Caco-2 (cell line): ENCODE measurements around the gene DCTN3. TPM values are rescaled to one million over a fixed set of nuclear protein-coding genes. Genes with fewer than 3 reads are reported as not detected.

ENCODE experiments used
- BruUV-seq: library from RNA; stranded (reverse); fragments of 400-500 nt; replicated peaks from 2 replicates; lab custom pipeline; 2021; lab: Mats Ljungman, UMichigan
- CTCF ChIA-PET: fragments of 300-600 bp; sonication (Branson Sonifier 250); formaldehyde crosslinking; loops from one replicate; lab custom pipeline; 2022; ENCODE audit warnings: antibody characterized with exemption; lab: Charles Lee
- POLR2A ChIA-PET: fragments of 300-600 bp; sonication (Branson Sonifier 250); formaldehyde crosslinking; loops from one replicate; lab custom pipeline; 2022; ENCODE audit warnings: antibody characterized with exemption; lab: Charles Lee
- DNase-seq, 2 experiments: peaks; one replicate each; pipeline versions ENCODE4 v3.0.0 to v3.0.0-alpha.2; 2020 to 2022
- H3K27me3 ChIP-seq: replicated peaks from 2 replicates; pipeline ENCODE4 v1.6.0; 2011; ENCODE audit warnings: low read length; ENCODE audit not compliant: control insufficient read depth, insufficient read depth
- H3K36me3 ChIP-seq: 2 replicates; pipeline ENCODE4 v1.5.1; 2011; ENCODE audit warnings: low read length; ENCODE audit not compliant: control insufficient read depth, insufficient read depth
- H3K4me1 ChIP-seq: fragments of 250-450 bp; sonication (Bioruptor Pico); 2 replicates; pipeline ENCODE4 v1.5.1; 2020; ENCODE audit warnings: mild to moderate bottlenecking
- H3K4me3 ChIP-seq: 2 replicates; pipeline ENCODE4 v1.5.1; 2011; ENCODE audit warnings: low read depth, mild to moderate bottlenecking, control low read depth, low read length
- H3K9me3 ChIP-seq: fragments of 250-450 bp; sonication (Bioruptor Pico); 2 replicates; pipeline ENCODE4 v1.5.1; 2020; ENCODE audit warnings: mild to moderate bottlenecking, moderate library complexity
- H3K27ac Mint-ChIP-seq: one replicate; pipeline ENCODE4 v1.8.0; 2022; ENCODE audit warnings: mixed read lengths; ENCODE audit not compliant: unreplicated experiment
- H3K27me3 Mint-ChIP-seq: one replicate; pipeline ENCODE4 v1.8.0; 2022; ENCODE audit warnings: mixed read lengths; ENCODE audit not compliant: insufficient read depth, unreplicated experiment
- H3K36me3 Mint-ChIP-seq: one replicate; pipeline ENCODE4 v1.8.0; 2022; ENCODE audit warnings: mild to moderate bottlenecking, mixed read lengths; ENCODE audit not compliant: insufficient read depth, unreplicated experiment
- H3K4me1 Mint-ChIP-seq: one replicate; pipeline ENCODE4 v1.8.0; 2022; ENCODE audit warnings: low read depth, mixed read lengths; ENCODE audit not compliant: unreplicated experiment
- H3K4me3 Mint-ChIP-seq: one replicate; pipeline ENCODE4 v1.8.0; 2022; ENCODE audit warnings: mild to moderate bottlenecking, moderate library complexity, mixed read lengths; ENCODE audit not compliant: unreplicated experiment
- H3K9me3 Mint-ChIP-seq: one replicate; pipeline ENCODE4 v1.8.0; 2022; ENCODE audit warnings: mixed read lengths; ENCODE audit not compliant: unreplicated experiment
- CTCF ChIP-seq, 2 experiments: fragments of 200-600 bp in 1 of 2; IDR thresholded peaks; 1 replicate in 1 of 2; 2 replicates in 1 of 2; pipeline versions ENCODE4 v1.5.1 to v1.8.0; 2011 to 2022; ENCODE audit warnings: antibody characterized with exemption in 1 of 2, control low read depth in 1 of 2, inconsistent platforms in 1 of 2, low read depth in 1 of 2, low read length in 1 of 2, mild to moderate bottlenecking in 1 of 2, moderate library complexity in 1 of 2; ENCODE audit not compliant: insufficient read depth in 1 of 2, severe bottlenecking in 1 of 2, unreplicated experiment in 1 of 2
- intact Hi-C: fragments of 100-400 bp; cut with micrococcal nuclease; formaldehyde crosslinking; loops from one replicate; pipeline ENCODE4 v1.10.0; 2022; ENCODE audit not compliant: unreplicated experiment
- total RNA-seq: library from RNA; stranded (reverse); gene quantifications from 2 replicates; pipeline ENCODE4 v1.2.3, GENCODE V29; 2022

DCTN3 gene
- total RNA-seq, 1 experiment from 2014 or later = 70.0 TPM

- CTCF ChIA-PET = no interaction called here
- intact Hi-C loops = no loop called here
- no peak for DNase-seq
- H3K9me3 Mint-ChIP-seq = no peaks in the 10 kb centered on the region
- BruUV-seq = no TSS peak
- TF ChIP-seq CTCF (IDR thresholded peaks at IDR 0.05; ENCODE audit: insufficient read depth in 1 of 2, low read depth in 1 of 2, low read length in 1 of 2, severe bottlenecking in 1 of 2, unreplicated experiment in 1 of 2) = no peak
- peaks cover 10% of the 10 kb centered on the region for H3K4me1 ChIP-seq
- H3K9me3 ChIP-seq = no peaks in the 10 kb centered on the region
- peaks cover 33% of the 10 kb centered on the region for H3K27me3 Mint-ChIP-seq
- H3K4me3 Mint-ChIP-seq = no peak overlapping the region
- H3K36me3 Mint-ChIP-seq = no peaks in the 10 kb centered on the region
- peaks cover 7% of the 10 kb centered on the region for H3K27me3 ChIP-seq
- H3K4me3 ChIP-seq = no peak overlapping the region
- POLR2A ChIA-PET = interaction anchor here (0.6 kb wide), 1 partner anchor 116 kb away, joined by 3 read pairs; no protein-coding TSS in a partner anchor
- H3K27ac Mint-ChIP-seq = no peak overlapping the region
- no peaks in the 10 kb centered on the region for H3K36me3 ChIP-seq
- H3K4me1 Mint-ChIP-seq = peaks cover 7% of the 10 kb centered on the region
These were observed 34.2 kb downstream of the DCTN3 start for GRCh38 chr9:34585946-34586669.

- no TSS peak for BruUV-seq
- H3K4me3 ChIP-seq = no peak overlapping the region
- no peaks in the 10 kb centered on the region for H3K9me3 ChIP-seq
- Mint-ChIP-seq H3K27me3 (peaks cover 24% of the 10 kb centered on the region), H3K4me1 (no peaks in the 10 kb centered on the region), H3K27ac (no peak overlapping the region), H3K4me3 (no peak overlapping the region), H3K36me3 (no peaks in the 10 kb centered on the region), H3K9me3 (no peaks in the 10 kb centered on the region)
- no peaks in the 10 kb centered on the region for H3K36me3 ChIP-seq
- H3K27me3 ChIP-seq = peaks cover 3% of the 10 kb centered on the region
- TF ChIP-seq CTCF (IDR thresholded peaks at IDR 0.05; ENCODE audit: insufficient read depth in 1 of 2, low read depth in 1 of 2, low read length in 1 of 2, severe bottlenecking in 1 of 2, unreplicated experiment in 1 of 2) = no peak
- intact Hi-C loops = no loop called here
- ChIA-PET POLR2A (no interaction called here), CTCF (no interaction called here)
- DNase-seq = no peak
- H3K4me1 ChIP-seq = no peaks in the 10 kb centered on the region; the same call in 1 of the 2 replicates
These were observed 35.3 kb downstream of the DCTN3 start for GRCh38 chr9:34584970-34585369.

DNA sequence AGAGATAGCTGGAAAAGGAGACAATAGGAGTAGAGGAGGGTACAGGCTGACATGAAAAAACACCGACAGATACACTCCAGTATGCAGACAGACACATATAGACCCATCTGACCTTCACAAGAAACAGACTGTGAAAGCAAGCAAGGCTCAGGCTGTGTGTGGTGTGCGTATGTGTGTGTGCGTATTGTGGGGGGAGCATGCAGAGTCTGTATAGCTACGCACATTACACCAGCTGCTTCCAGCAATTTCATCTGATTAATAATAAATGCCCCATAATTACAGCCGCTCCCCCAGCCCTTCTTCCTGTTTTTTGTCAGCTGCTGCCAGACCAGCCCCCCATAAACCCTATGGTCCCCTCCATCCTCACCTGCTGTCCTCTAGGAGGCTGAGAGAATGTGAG lies 37.5 kb downstream of the DCTN3 start:
- H3K36me3 ChIP-seq = no peaks in the 10 kb centered on the region
- no TSS peak for BruUV-seq
- no peak overlapping the region for H3K27ac Mint-ChIP-seq
- H3K4me3 Mint-ChIP-seq = no peak overlapping the region
- no peaks in the 10 kb centered on the region for H3K9me3 Mint-ChIP-seq
- H3K27me3 ChIP-seq = peaks cover 3% of the 10 kb centered on the region
- no peak for TF ChIP-seq CTCF (IDR thresholded peaks at IDR 0.05; ENCODE audit: insufficient read depth in 1 of 2, low read depth in 1 of 2, low read length in 1 of 2, severe bottlenecking in 1 of 2, unreplicated experiment in 1 of 2)
- CTCF ChIA-PET = interaction anchor here (1.2 to 1.6 kb wide), 2 partner anchors 8 to 21 kb away, joined by 3 to 5 read pairs; no protein-coding TSS in a partner anchor
- POLR2A ChIA-PET = no interaction called here
- no peaks in the 10 kb centered on the region for H3K36me3 Mint-ChIP-seq
- H3K4me1 ChIP-seq = no peaks in the 10 kb centered on the region; the same call in 1 of the 2 replicates
- peaks cover 17% of the 10 kb centered on the region for H3K27me3 Mint-ChIP-seq
- intact Hi-C loops = no loop called here
- no peak for DNase-seq
- no peaks in the 10 kb centered on the region for H3K4me1 Mint-ChIP-seq
- H3K4me3 ChIP-seq = no peak overlapping the region
- no peaks in the 10 kb centered on the region for H3K9me3 ChIP-seq
